ENCODE measurements around the gene RPL13A.
A peak's percentile ranks its signal among the peaks of the same experiment; 100 is the strongest.
"Not testable (repeated sequence)": the region's sequence is repeated elsewhere in the genome, so short reads cannot be mapped to it uniquely, and the experiment has no call there.

The RPL13A gene

DNA sequence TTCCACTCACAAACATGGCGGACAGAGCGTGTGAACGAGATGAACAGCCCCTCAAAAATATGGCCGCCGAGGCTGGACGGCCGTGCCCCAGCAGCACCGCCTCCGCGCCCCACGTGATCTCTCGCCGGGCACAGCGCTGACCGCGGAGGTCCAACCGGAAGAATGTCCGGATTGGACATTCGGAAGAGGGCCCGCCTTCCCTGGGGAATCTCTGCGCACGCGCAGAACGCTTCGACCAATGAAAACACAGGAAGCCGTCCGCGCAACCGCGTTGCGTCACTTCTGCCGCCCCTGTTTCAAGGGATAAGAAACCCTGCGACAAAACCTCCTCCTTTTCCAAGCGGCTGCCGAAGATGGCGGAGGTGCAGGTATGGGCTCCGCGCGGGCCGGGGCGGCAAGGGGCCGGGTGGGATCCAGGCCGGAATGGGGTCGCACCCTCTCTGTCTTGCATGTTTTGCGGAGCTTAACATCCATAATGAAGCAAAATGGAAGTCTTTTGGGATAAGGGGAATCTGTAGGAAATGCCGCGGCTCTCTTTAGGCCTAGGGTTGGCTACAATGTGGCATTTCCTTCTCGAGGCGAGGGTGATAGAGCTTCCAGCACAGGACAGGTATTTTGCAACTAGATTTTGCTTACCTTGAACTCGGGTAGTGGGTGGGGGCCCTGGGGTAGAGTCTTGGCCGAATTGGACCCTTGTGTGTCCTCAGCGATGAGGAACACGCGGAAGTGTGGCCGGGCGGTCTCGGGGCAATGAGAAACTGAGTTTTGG is at the start of gene RPL13A:
RPL13A (plus strand) TSS at position 332 of the 769 bp plus-strand sequence; CDS start at position 354, 22 bp downstream.
- in situ Hi-C loops (cut with HindIII; ENCODE audit: low pct_unique_long_range_greater_than_20kb, low sequenced_read_pairs), result no loop called here
- TF ChIP-seq JUND (IDR thresholded peaks at IDR 0.05; ENCODE audit: low read depth), result no peak; the same call in 1 of the 2 replicates
- DNase-seq (ENCODE audit: low read depth in 1 of 2, low spot score in 1 of 2), result peak; percentile 83 to 99

DNA sequence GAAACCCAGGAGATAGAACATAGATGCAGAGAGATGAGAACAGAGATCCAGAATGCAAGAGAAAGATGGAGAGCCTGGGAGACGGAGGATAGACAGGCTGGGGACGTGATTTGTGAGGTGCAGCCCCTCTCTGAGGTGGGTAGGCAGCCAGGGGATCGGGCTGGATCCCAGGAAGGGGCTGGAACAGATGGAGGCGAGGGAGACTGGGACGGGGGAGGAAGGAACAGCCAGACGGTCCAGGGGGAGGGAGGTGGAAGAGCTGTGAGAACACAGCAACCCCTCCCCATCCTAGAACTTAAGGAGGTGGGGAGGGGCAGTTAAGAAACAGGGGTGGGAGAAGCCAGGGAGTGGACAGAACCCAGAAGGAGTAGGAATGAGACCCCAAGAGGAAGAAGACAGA is 49.1 kb upstream of the RPL13A start:
- no peak for DNase-seq (ENCODE audit: low read depth in 1 of 2, low spot score in 1 of 2)
- in situ Hi-C loops (cut with HindIII; ENCODE audit: low pct_unique_long_range_greater_than_20kb, low sequenced_read_pairs), result no loop called here
- TF ChIP-seq JUND (IDR thresholded peaks at IDR 0.05; ENCODE audit: low read depth), result no peak

DNA sequence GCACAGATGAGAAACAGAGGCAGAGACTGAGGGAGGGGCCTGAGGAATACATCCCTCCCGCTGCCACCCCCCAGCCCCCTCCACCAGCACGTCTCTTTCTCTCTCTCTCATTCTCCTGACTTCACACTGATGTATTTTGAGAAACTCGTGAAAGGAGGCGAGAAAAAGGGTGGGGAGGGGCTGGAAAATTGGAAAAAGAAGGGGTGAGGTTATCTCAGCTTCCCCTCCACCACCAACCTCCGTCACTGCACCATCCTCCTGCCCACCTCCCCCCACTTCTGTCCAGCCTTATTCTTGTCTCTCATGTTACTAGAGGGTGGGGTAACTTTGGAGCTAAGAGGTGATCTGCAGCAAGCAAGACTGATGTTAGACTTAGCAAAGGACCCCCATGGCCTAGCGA is 47.6 kb upstream of the RPL13A start:
- TF ChIP-seq JUND (IDR thresholded peaks at IDR 0.05; ENCODE audit: low read depth), result no peak
- no peak for DNase-seq (ENCODE audit: low read depth in 1 of 2, low spot score in 1 of 2)
- in situ Hi-C loops (cut with HindIII; ENCODE audit: low pct_unique_long_range_greater_than_20kb, low sequenced_read_pairs), result no loop called here

DNA sequence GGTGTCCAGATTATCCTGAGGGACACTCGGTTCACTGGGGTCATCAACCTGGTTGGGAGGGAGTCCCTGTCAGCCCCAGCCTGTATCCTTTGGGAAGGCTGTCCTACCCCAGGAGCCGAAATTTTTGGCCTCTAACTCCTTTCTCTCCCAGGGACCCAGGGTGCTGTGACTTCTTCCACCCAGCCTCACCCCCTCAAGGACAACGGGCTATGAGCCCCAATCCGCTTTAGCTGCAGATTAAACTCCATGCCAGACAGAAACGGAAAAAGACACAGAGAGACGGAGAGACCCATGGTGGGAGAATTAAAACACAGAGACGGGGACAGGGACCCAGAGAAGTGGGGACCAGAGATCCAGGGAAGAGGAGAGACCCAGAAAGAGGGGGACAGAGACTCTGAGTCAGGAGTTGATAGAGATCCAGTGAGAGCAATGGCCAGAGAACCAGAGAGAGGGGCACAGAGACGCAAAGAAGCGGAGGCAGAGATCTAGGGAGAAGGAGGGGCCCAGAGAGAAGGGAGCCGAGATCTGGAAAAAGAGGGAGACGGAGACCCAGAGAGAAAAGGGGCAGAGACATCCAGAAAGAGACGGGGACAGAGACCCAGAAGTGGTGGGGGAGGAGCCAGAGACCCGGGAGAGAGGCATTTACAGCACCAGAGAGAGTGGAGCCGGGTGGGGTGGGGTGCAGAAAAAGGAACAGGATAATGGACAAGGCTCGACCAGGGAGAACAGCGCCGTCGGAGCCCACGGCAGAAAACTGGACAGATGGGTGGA is 46.8 kb upstream of the RPL13A start:
- no peak for DNase-seq (ENCODE audit: low read depth in 1 of 2, low spot score in 1 of 2)
- no peak for TF ChIP-seq JUND (IDR thresholded peaks at IDR 0.05; ENCODE audit: low read depth)

DNA sequence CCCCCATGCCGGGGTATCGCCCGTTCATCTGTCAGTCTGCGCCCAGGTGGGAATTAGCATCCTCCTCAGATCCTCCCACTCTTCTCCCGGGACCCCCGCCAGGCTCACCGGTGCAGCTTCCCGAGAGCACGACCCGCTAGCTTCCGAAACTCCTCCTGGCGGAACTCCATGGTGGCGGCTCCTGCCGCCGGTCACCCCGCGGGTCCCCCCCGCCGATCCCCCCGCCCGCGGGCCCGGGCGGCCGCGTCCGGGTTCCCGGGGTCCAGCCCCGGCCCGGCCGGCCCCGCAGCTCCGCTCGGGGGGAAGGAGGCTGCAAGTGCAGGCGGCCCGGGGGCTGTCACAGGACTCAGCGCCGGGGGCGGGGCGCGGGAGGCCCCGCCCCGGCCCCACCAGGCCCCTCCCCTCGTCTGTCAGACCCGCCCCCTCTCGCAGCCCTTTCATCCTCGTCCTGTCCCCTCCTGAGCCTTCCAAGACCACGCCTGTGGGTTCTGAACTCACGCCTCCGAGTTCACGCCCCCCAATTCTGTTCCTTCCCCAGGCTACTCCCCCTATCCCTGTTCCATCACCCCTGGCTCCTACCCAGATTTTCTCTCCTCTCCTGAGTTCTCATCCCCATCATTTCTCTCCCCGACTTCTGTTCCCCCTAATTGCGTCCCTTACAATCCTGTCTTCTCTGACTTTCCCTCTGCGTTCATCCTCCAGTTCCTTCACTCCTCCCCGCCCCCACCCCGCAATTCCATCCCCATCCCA is 46.0 kb upstream of the RPL13A start, which contains the start of gene SLC17A7:
SLC17A7 (minus strand) TSS at position 318 of the 750 bp plus-strand sequence; CDS start at position 170, 148 bp downstream.
- in situ Hi-C loops (cut with HindIII; ENCODE audit: low pct_unique_long_range_greater_than_20kb, low sequenced_read_pairs), result no loop called here
- no peak for TF ChIP-seq JUND (IDR thresholded peaks at IDR 0.05; ENCODE audit: low read depth)
- peak in 1 of 2 experiments; percentile 15 for DNase-seq (ENCODE audit: low read depth in 1 of 2, low spot score in 1 of 2)

More for the DNA sequence above, 46.8 kb upstream of the RPL13A start:
- in situ Hi-C loops (cut with HindIII; ENCODE audit: low pct_unique_long_range_greater_than_20kb, low sequenced_read_pairs), result no loop called here

DNA sequence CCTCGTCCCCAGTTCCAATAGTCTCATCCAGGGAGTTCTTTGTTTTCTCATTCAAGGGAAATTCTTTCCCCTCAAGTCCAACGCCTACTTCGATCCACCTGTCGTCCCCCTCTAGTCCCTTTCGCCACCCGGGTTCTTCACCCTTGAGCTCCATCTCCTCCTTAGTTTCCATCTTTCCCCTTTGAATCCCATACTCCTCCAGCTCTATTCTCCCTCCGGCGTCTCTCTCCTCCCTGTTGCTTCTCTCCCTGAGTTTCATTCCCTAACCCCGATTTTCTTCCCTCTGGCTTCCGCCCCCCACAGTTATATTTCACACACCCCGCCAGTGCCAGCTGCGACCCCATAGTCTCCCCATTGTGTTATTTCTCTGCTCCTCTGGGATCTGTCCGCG is 45.5 kb upstream of the RPL13A start:
- in situ Hi-C loops (cut with HindIII; ENCODE audit: low pct_unique_long_range_greater_than_20kb, low sequenced_read_pairs), result no loop called here
- TF ChIP-seq JUND (IDR thresholded peaks at IDR 0.05; ENCODE audit: low read depth), result no peak
- no peak for DNase-seq (ENCODE audit: low read depth in 1 of 2, low spot score in 1 of 2)

GRCh38 chr19:49442354-49442753 is 45.1 kb upstream of the RPL13A start:
- no peak for TF ChIP-seq JUND (IDR thresholded peaks at IDR 0.05; ENCODE audit: low read depth)
- in situ Hi-C loops (cut with HindIII; ENCODE audit: low pct_unique_long_range_greater_than_20kb, low sequenced_read_pairs), result no loop called here

DNA sequence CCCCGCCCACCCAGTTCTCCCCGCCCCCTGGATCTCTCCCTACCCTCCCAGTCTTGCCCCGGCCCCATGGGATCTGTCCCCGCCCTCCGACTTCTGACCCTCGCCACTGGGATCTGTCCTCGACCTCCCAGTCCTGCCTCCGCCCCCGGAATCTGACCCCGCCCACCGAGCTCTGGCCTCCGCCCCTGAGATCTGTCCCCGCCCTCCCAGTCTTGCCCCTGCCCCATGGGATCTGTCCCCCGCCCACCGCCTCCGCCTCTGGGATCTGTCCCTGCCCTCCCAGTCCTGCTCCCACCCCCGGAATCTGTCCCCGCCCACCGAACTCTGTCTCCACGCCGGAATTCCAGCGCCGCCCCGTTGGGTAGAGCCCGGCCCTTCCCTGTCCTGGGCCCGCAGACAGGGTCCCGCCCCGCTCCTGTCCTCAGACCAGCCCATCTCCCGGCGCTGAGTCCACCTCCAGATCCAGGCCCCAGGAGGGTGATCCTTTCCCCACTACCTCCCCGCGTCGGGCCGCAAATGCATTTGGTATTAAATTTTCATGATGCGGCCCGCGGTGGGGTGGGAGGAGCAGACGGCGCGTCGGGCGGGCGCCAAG is 44.5 kb upstream of the RPL13A start:
- DNase-seq (ENCODE audit: low read depth in 1 of 2, low spot score in 1 of 2), result peak; percentile 78 to 93
- no peak for TF ChIP-seq JUND (IDR thresholded peaks at IDR 0.05; ENCODE audit: low read depth)
- in situ Hi-C loops (cut with HindIII; ENCODE audit: low pct_unique_long_range_greater_than_20kb, low sequenced_read_pairs), result no loop called here

More at GRCh38 chr19:49442354-49442753, 45.1 kb upstream of the RPL13A start:
- peak in 1 of 2 experiments; percentile 39 for DNase-seq (ENCODE audit: low read depth in 1 of 2, low spot score in 1 of 2)

DNA sequence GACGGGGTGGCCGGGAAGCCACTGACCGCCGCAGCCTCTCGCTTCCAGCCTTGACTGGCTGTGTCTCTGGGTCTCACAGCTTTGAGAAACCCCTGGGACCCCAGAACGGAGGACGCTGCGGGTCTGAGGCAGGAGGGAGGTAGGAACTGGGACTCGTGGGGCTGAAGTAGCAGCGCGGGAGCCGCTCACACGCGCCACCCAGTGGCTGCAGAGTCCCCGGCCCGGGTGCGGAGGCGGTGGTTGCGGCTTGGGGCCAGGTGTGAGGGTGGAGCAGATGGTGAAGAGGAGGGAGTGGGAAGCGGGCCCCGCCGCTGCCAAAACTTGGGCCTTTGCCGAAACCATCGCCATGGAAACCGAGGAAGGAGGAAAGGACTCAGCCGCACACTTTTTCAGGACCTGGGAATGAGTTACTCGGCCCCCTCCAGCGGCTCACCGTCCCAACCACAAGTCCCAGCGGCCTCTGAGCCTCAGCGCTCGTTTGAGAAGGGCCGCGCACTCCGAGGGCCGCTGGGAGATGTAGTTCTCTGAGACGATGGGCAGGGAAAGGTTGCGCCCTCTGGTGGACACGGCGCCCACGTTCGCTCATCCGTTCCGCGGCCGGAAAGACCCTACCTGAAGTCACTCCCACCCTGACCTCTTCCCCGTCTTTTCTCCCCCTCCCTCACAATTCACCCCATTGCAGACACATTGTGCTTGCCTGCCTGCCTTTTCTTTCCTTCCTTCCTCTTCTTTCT is 43.9 kb upstream of the RPL13A start:
- TF ChIP-seq JUND (IDR thresholded peaks at IDR 0.05; ENCODE audit: low read depth), result no peak
- in situ Hi-C loops (cut with HindIII; ENCODE audit: low pct_unique_long_range_greater_than_20kb, low sequenced_read_pairs), result no loop called here
- peak; percentile 81 to 93 for DNase-seq (ENCODE audit: low read depth in 1 of 2, low spot score in 1 of 2)

GRCh38 chr19:49444100-49444700 is 43.2 kb upstream of the RPL13A start:
- DNase-seq (ENCODE audit: low read depth in 1 of 2, low spot score in 1 of 2); in situ Hi-C loops (cut with HindIII; ENCODE audit: low pct_unique_long_range_greater_than_20kb, low sequenced_read_pairs): not testable (repeated sequence)

DNA sequence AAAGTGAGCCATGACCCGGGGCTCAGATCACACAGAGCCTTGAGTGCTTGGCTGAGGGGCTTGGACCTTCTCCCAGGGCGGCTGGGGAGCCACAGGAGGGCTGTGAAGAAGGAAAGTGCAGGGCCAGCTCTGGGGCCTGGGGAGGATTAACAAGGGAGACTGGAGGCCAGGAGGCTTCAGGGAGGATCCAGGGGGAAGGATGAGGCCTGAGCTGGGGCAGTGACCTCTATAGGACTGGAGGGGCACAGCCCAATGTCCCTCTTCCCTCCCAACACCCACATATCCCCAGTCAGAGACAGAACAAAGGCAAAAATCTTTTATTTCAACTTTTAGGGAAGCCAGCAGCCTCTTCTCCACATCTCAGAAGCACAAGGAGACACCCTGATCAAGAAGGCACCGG is 41.4 kb upstream of the RPL13A start:
- in situ Hi-C loops (cut with HindIII; ENCODE audit: low pct_unique_long_range_greater_than_20kb, low sequenced_read_pairs), result no loop called here
- TF ChIP-seq JUND (IDR thresholded peaks at IDR 0.05; ENCODE audit: low read depth), result no peak

More for the DNA sequence above, 41.4 kb upstream of the RPL13A start:
- no peak for DNase-seq (ENCODE audit: low read depth in 1 of 2, low spot score in 1 of 2)
